Stimulated activated CD8-positive, alpha-beta memory T cell treated with anti-CD3 and anti-CD28 coated beads, Interleukin-15, amount 100 ng/mL, for 4 hours (primary cell): Measurements from ENCODE around the gene RFNG.
"Not testable (repeated sequence)": the region's sequence is repeated elsewhere in the genome, so short reads cannot be mapped to it uniquely, and the experiment has no call there.

Source experiments
- DNase-seq, 2 donors: peaks; one replicate each; pipeline ENCODE4 v3.0.0-alpha.2; 2020; ENCODE audit warnings: low read depth in 2 of 2

RFNG gene

DNA sequence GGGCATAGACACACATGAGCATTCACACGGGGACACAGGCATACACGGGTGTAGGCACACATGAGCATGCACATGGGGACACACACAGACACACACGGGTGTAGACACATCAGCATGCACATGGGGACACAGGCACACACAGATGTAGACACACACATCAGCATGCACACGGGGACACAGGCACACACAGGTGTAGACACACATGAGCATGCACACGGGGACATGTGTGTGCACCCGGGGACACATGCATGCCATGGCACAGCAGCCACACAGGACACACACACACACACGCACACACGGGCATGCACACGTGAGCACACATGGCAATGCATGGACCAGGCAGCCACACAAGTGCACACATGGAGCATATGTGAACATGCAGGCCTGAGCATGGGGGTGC is 9.0 kb downstream of the RFNG start:
- DNase-seq, result no peak

DNA sequence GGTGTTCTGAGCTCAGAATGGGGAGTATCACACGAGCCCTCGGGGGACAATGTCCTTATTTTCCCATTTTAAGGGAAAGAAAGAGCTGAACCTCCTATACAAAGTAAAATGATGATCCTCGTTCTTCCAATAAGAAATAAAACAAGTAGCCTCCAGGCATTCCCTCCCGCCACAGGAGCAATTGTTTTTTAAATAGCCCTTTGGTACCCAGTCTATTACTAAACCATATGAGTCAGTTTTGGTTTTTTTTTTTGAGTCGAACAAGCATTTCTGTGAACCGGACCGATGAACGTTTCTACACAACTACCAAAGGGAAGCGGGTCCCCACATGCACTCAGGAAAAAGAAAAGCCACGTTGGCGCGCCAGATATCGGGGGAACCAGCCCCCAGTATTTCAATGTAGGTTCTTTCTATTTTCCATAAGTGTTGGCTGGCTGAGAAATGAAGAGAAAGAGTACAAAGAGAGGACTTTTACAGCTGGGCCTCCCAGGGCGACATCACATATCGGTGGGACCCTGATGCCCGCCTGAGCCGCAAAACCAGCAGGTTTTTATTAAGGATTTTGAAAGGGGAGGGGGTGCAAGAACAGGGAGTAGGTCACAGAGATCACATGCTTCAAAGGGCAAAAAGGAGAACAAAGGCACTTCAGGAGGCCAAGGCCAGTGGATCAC is 10.3 kb downstream of the RFNG start:
- no peak for DNase-seq

DNA sequence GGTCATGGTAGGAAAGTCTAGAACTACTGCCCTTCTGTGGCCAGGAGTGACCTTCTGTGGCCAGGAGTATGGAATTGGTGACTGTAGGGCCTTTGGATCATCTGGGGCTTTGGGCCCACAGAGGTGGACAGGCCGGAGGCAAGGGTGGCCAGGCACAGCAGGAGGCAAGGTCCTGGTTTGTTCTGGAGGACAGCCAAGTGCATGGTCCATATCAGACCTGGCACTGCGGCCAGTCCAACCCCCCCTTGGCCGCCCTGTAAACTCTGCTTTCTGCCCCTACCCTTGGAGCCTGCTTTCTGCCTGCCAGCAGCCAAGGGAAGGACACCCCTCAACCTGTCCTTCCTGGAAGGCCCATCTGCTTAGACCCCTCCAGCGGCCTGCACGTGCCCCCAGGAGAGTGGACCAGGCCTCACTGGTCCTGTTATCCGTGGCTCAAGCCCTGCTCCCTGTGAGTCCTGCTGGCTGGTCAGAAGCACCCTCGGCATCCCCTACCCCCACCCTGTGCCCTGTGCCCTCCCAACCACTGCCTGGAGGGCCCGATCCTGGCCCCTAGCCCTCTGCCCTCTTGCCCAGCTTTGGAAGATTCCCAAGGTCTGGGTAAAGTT is 11.8 kb downstream of the RFNG start:
- no peak for DNase-seq

DNA sequence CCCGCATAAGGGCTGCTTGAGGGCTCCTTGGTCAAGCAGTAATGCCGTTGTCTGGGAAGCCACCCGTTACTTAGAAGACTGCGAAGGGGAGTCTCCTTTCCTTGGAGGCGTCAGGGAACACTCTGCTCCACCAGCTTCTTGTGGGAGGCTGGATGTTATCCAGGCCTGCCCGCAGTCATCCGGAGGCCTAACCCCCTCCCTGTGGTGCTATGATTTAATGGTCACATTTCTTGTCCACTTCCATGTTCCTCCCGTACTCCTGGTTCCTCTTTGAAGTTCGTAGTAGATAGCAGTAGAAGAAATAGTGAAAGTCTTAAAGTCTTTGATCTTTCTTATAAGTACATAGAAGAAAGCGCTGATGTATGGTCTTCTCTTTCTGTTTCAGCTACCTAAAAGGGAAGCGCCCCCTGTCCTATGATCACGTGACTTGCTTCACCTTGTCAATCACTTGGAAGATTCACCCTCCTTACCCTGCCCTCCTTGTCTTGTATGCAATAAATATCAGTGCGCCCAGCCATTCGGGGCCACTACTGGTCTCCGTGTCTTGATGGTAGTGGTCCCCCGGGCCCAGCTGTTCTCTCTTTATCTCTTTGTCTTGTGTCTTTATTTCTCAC is 12.7 kb downstream of the RFNG start:
- not testable (repeated sequence) for DNase-seq

DNA sequence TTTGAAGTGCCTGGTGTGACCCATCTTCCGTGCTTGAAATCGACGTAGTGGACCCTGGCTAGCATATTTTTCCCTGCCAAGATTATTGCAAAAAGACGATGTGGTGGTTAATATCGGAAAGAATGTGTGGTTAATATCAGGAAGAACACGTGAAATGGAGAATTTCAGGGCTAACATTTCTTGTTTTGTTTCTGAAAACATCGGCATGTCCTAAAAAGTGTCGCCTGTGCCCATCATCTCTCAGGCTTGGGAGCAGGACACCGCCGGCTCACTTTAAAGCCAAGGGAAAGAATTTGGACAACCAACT is 13.8 kb downstream of the RFNG start:
- DNase-seq, result no peak

DNA sequence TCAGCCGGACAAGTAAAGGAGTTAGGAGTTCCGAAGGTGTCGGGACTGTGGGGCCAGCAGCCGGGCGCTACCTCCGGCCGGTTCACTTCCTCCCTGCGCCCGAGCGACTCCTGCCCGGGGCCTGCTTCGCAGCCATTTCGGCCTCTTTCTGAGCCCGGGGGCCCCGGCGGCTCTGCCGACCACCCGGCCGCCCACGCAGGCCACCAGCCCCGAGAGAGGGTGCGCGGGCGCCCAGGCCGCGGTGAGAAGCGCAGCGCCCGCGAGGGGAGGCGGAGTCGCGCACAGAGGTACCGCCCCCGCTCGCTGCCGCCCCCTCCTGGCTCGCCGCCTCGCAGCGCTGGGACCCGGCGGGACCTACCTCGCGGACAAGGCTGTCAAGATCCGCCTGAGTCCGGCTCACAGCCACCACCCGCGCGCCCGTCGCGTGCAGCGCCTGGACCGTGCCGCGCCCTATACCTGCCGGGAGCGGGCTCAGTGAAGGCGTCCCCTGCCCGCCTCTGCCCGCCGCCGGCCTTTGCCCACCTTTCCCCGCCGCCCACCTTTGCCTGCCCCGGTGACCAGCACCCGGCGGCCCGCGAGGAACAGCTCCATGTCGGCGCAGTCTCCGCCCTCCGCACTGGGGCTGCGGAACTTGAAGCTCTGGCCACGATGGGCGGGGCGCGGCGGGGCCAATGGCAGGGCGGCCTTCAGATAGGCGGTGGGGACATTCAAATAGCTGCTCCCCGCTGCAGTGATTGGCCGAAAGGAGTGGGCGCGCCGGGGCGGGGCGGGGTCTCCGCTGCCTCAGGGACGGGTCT is 14.3 kb downstream of the RFNG start, which contains the start of gene DCXR:
Gene DCXR, minus strand, starts transcription at position 606 of the 797 bp plus-strand sequence. Its CDS starts 15 bp downstream, at position 591.
- DNase-seq, result peak; percentile 82 to 87

DNA sequence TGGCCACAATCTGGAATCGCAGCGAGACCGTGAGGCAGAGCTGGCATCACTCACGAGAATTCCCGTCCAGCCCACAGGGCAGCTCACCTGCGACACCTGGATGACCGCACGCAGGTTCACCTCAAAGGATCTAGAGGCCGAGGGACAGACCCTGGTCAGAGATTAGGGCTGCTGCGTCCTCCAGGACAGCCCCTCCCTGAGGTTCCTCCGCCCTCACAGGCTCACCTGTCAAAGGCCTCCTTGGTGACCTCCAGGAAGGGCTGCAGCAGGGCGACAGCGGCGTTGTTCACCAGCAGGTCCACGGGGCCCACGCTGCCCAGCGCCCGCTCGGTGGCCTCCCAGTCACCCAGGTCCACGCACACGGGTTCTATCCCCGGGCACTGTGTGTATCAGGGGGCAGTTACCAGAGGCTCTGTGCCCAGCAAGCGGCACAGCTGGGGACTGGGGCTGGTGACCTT is 14.9 kb downstream of the RFNG start:
- DNase-seq, result no peak

DNA sequence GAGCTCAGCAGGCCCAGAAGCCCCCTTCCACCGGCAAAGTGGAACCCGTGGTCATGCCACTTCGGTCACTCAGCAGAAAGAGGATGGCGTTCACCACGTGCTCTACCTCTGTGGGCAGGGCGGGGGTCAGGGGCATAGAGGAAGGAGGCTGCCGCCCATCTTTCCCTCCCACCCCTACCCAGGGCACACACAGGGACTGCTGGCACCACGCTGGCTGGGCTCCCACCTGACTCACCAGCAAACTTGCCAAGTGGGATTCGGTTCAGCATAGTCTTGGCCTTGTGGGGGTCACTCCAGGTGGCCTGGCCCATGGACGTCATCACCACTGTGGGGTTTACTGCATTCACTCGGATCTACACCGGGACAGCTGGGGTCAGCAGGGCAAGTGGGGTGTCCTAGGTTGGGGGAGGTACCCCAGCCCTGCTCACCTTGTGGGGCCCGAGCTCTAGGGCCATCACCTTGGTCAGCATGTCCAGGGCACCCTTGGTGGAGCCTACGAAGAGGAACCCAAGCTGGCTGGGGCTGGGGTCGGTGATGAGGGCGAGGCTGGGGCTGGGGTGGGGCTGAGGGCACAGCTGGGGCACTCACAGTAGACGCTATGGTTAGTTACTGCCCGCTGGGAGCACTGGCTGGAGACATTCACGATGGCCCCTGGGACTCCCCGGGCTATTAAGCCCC is 15.5 kb downstream of the RFNG start:
- no peak for DNase-seq

DNA sequence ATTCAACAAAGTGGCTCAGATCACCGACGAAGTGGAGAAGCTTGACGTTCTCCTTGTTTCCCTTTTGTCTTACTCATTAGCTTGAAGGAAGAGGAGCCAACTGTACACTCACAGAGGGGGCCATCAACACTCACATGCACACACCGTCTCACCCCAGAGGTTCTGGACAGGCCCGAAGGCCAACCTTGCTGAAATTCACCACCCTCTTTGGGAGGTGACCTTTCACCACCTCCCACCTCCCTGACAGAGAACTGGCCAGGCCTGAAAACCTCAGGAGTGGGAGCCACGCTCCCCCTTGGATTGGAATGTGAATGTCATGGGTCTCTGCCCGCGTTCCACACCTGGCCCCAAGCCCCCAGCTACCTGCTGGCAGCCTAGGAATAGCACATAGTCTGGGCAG is 16.1 kb downstream of the RFNG start:
- no peak for DNase-seq

DNA sequence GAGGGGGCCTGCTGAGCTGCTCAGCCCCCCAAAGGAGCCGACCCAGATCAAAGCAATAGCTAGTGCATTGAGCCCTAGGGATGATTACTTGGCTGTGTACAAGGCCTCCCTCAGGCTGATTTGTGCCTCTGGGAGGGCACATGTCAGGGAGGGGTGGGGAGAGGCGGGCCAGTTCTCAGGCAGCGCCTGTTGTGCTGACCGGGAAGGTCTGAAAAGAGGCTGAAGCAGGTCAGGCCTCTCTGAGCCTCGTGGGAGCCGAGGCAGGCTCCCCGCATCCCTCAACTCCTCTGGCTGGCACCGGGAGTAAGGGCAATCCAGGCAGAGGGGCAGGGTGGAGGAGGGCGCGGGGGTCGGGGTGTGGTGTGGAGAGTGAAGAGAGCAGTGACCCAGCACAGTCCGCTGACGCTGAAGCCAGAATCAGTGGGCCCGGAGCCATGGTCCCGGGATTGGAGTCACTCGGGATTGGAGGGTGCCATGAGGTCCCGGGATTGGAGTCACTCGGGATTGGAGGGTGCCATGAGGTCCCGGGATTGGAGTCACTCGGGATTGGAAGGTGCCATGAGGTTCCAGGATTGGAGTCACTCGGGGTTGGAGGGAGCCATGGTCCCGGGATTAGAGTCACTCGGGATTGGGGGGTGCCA is 17.1 kb downstream of the RFNG start:
- no peak for DNase-seq

DNA sequence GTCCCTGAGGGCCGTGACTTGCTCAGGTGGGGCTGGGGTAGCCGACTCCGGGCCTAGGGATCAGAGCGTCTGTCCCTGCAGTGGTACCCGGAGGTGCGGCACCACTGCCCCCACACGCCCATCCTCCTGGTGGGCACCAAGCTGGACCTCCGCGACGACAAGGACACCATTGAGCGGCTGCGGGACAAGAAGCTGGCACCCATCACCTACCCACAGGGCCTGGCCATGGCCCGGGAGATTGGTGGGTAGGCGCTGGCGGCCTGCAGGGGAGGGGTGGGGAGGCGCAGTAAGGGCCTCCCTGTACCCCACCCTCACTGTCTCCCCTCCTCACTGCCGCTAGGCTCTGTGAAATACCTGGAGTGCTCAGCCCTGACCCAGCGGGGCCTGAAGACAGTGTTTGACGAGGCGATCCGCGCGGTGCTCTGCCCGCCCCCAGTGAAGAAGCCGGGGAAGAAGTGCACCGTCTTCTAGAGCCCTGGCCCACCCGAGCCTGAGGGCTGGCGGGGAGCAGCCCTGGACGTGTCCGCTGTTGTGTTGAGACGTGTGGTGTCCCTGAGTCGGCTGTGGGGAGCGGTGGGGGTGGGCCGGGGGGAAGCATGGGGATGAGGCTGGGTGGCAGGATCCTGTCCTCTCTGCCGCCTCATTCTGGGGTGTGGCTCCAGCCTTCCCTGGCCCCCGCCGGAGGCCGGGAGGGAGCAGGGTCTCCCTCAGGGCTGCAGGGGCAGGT is 18.1 kb downstream of the RFNG start:
- no peak for DNase-seq

DNA sequence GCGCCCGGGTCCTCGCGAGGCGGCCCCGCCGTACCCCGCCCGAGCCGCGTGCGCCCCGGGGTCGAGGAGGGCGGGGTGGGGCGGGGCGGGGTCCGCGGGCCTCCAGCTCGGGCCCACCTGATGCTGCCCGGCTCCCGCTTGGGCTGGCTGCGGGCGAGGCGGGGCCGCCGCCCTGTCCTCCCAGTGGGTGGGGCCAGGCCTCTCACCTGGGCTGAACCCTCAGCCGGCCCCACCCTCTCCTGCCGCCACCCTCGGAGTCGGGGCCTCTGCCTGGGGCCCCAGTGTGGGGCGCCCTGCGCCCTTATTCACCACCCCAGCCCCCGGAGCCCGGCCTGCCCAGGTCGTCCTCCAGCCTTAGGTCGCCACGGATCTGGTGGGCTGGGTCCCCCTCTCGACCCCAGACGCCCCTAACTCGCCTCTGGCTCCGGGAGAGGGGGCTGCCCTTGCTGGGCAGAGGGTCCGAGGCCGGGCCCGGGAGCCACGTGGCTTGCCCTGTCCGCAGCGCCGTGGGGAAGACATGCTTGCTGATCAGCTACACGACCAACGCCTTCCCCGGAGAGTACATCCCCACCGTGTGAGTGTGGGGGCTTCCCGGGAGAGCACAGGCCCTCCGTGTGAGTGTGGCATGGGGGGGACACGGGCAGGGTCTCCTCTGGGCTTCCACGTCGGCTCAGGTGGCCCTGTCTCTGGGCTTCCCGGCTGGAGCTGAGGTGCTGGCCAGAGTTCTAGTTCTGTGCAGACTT is 19.6 kb downstream of the RFNG start:
- no peak for DNase-seq

DNA sequence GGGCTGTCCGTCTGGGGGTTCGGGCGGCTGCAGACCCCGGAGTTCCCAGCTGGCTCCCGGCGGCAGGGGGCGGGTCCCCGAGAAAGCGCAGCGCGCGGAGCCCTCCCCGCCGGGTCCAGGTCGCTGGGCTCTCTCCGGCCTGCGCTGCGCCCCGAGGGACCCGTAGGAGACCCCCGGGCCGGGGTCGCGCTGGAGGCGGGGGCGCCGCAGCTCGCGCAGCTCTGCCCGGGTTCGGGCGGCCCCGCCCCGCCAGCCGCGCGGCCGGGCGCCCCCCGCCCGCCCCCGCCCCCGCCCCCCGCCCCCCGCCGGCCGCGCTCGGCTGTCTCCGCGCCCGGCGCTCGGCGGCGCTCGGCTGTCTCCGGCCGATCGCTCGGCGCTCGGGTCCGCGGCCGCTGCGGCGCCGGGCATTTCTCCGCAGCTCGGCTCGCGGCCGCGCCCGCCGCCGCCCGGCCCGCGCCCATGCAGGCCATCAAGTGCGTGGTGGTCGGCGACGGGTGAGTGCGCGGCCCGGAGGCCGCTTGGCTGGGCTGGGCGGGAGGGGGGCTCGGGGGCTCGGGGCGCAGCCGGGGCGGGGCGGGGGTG is 20.2 kb downstream of the RFNG start, which contains the start of gene RAC3:
Gene RAC3, plus strand, starts transcription at position 376 of the 582 bp plus-strand sequence. Its CDS starts 84 bp downstream, at position 460.
- no peak for DNase-seq

DNA sequence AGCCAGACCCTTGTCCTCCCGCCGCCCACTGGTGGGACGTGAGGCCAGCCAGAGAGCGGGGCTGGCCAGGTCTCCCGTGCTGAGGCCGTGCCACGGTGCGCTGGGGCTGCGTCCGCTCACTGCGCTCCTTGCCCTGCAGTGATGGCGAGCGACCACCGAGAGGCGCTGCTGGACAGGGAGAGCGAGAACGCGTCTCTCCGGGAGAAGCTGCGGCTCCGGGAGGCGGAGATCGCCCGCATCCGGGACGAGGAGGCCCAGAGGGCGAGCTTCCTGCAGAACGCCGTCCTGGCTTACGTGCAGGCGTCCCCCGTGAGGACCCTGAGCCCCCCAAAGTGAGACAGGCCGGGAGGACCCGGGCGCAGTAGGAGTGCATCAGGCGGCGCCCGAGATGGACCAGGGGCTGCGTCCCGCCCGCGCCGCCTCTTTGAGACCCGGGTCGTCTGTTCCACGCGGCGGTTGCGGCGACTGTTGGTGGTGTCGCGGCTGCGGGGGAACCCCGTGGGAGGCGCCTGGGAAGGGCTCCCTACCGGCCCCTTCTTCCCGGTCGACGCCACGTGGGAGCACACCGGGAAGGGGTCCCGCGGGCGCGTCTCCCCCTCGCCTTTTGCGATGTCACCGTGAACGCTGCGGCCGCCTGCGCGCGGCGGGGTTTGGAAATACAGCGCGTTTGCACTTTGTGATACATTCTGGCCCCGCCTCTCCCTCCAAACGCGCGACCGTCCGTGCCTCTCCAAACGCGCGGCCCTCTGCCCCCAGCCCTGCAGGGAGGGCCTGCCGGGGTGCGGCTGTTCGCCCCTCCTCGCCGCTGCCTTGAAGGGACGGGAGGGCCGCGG is 20.9 kb downstream of the RFNG start:
- DNase-seq, result peak; percentile 43 to 55

DNA sequence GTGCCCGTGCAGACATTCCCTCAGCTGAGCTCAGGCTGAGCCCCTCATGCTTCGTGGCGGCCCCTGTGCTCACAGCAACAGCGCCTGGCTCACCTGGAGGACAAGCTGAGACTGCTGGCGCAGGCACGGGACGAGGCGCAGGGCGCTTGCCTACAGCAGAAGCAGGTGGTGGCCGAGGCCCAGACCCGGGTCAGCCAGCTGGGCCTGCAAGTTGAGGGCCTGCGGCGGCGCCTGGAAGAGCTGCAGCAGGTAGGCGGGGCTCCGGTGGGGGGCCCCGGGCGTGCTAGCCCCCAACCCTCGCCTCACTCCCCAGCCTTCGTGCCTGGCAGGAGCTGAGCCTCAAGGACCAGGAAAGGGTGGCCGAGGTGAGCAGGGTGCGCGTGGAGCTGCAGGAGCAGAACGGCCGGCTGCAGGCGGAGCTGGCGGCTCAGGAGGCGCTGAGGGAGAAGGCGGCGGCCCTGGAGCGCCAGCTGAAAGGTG is 21.6 kb downstream of the RFNG start:
- no peak for DNase-seq

DNA sequence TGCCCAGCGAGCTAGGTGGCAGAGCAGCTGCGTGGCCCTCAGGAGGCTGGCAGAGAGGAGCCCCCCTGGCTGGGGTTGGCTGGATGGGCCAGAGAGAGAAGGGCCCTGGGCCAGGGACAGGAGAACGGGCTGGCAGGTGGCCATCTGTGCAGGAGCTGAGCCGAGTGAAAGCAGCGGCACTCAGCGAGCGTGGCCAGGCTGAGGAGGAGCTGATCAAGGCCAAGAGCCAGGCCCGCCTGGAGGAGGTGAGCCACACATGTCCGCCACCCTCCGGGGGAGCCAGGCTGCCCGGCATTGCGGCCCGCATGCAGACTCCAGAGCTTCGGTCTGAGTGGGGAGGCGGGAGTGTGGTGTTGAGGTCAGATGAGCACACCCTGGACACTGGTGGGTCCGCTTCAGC is 22.2 kb downstream of the RFNG start:
- DNase-seq, result no peak

DNA sequence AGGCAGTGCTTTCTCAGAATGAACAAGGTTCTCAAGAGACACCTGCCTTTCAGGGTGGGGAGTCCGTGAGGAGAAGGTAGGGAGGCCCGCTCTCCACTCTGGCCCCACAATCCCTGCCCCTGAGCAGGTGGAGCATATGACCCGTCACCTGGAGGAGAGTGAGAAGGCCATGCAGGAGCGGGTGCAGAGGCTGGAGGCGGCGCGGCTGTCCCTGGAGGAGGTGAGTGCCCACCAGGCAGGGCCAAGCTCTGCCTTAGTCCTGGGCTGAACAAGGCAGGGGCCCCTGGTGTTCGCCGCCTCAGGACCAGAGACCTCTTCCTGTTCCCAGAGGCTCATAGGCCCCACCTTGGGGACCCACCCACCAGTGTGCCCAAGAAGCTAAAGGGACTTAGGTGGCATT is 22.6 kb downstream of the RFNG start:
- DNase-seq, result no peak

DNA sequence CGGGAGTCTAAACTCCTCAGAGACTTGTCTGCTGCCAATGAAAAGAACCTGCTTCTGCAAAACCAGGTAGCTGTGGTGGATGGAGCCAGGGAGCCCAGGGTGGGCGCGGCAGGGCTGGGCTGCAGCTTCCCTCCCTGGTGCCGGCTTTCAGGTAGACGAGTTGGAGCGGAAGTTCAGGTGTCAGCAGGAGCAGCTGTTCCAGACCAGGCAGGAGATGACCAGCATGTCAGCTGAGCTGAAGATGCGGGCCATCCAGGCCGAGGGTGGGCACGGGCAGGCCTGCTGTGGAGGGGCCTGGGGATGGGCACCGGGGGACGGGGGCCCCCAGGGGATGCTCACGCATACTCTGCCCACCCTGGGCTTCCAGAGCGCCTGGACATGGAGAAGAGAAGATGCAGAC is 23.4 kb downstream of the RFNG start:
- DNase-seq, result no peak
